ENCODE results near the gene PTGES3. TPM values are rescaled to one million over a fixed set of nuclear protein-coding genes. Genes with fewer than 3 reads are reported as not detected.

Gene PTGES3
- total and polyA plus RNA-seq, 4 donors: 65.0 to 94.1 (median 81.3) TPM

DNA sequence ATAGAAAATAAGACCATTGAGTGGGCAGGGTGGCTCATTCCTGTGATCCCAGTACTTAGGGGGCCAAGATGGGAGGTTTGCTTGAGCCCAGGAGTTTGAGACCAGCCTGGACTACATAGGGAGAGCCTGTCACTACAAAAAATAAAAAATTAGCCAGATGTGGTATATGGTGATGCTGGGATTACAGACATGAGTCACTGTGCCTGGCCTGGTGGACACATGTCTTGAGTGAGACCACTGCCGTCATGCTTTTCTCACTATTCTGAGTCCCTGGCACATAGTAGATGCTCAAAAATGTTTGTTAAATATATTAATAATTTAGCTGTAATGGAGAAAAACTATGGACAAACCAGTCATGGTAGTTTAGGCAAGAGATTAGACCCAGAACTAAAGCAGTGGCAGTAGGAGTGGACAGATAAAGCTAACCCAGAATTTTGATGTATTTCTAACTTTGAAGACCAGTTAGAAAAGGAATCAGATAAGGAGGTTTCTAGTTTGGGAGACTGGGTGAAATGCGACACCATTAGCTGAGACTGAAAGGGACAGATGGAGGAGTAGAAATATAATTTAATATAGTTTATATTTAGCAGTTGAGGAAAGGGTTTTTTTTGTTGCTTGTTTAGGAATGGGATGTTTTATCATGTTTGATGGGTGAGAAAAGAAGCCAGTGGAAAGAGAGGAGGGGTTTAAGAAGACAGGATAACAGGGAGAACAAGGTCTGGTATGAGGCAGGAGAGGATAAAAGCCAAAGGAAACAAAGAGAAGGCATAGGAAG is 7.4 kb upstream of the PTGES3 start:
- no peak for DNase-seq (ENCODE audit: low spot score)
- Histone ChIP-seq H3K9me3 (ENCODE audit: control insufficient read depth in 4 of 4, low read length in 3 of 4) (no peaks in the 10 kb centered on the region), H3K9ac (ENCODE audit: low read depth in 1 of 2, low read length in 2 of 2) (no peak overlapping the region), H3K4me1 (ENCODE audit: control insufficient read depth in 4 of 4, insufficient read depth in 4 of 4, low read length in 3 of 4) (no peaks in the 10 kb centered on the region), H3K27ac (ENCODE audit: low read depth in 1 of 2, low read length in 2 of 2) (no peak overlapping the region), H3K27me3 (ENCODE audit: control insufficient read depth in 4 of 4, insufficient read depth in 4 of 4, low read length in 3 of 4) (no peaks in the 10 kb centered on the region), H3K4me3 (ENCODE audit: low read depth in 1 of 3, low read length in 3 of 3) (no peak overlapping the region), H3K36me3 (ENCODE audit: control insufficient read depth in 4 of 4, insufficient read depth in 3 of 4, low read depth in 1 of 4, low read length in 3 of 4) (no peaks in the 10 kb centered on the region)
- WGBS: 88% methylated on average over 2 of the region's 2 CpGs
- TF ChIP-seq TAF1 (conservative IDR thresholded peaks at IDR 0.05): no peak
- TF ChIP-seq, protein P1, sequence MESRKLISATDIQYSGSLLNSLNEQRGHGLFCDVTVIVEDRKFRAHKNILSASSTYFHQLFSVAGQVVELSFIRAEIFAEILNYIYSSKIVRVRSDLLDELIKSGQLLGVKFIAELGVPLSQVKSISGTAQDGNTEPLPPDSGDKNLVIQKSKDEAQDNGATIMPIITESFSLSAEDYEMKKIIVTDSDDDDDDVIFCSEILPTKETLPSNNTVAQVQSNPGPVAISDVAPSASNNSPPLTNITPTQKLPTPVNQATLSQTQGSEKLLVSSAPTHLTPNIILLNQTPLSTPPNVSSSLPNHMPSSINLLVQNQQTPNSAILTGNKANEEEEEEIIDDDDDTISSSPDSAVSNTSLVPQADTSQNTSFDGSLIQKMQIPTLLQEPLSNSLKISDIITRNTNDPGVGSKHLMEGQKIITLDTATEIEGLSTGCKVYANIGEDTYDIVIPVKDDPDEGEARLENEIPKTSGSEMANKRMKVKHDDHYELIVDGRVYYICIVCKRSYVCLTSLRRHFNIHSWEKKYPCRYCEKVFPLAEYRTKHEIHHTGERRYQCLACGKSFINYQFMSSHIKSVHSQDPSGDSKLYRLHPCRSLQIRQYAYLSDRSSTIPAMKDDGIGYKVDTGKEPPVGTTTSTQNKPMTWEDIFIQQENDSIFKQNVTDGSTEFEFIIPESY (IDR thresholded peaks at IDR 0.05): no peak
- no peak for TF ChIP-seq YY1 (IDR thresholded peaks at IDR 0.05)
- TF ChIP-seq FOXA2 (IDR thresholded peaks at IDR 0.05): no peak
- TF ChIP-seq HNF4G (IDR thresholded peaks at IDR 0.05): no peak
- TF ChIP-seq, protein P2, sequence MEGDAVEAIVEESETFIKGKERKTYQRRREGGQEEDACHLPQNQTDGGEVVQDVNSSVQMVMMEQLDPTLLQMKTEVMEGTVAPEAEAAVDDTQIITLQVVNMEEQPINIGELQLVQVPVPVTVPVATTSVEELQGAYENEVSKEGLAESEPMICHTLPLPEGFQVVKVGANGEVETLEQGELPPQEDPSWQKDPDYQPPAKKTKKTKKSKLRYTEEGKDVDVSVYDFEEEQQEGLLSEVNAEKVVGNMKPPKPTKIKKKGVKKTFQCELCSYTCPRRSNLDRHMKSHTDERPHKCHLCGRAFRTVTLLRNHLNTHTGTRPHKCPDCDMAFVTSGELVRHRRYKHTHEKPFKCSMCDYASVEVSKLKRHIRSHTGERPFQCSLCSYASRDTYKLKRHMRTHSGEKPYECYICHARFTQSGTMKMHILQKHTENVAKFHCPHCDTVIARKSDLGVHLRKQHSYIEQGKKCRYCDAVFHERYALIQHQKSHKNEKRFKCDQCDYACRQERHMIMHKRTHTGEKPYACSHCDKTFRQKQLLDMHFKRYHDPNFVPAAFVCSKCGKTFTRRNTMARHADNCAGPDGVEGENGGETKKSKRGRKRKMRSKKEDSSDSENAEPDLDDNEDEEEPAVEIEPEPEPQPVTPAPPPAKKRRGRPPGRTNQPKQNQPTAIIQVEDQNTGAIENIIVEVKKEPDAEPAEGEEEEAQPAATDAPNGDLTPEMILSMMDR (IDR thresholded peaks at IDR 0.05; ENCODE audit: low read depth, low read length, missing input control): no peak
- no peak for TF ChIP-seq EGR1 (IDR thresholded peaks at IDR 0.05; ENCODE audit: low read depth in 2 of 2)
- TF ChIP-seq JUND (IDR thresholded peaks at IDR 0.05): no peak
- TF ChIP-seq FOXA1 (IDR thresholded peaks at IDR 0.05): no peak
- TF ChIP-seq, protein P3, sequence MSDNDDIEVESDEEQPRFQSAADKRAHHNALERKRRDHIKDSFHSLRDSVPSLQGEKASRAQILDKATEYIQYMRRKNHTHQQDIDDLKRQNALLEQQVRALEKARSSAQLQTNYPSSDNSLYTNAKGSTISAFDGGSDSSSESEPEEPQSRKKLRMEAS (IDR thresholded peaks at IDR 0.05): no peak
- no peak for TF ChIP-seq SP1 (IDR thresholded peaks at IDR 0.05)
- TF ChIP-seq RAD21 (IDR thresholded peaks at IDR 0.05): no peak
- TF ChIP-seq, protein P4, sequence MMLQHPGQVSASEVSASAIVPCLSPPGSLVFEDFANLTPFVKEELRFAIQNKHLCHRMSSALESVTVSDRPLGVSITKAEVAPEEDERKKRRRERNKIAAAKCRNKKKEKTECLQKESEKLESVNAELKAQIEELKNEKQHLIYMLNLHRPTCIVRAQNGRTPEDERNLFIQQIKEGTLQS (IDR thresholded peaks at IDR 0.05): no peak
- no peak for TF ChIP-seq NR2F2 (IDR thresholded peaks at IDR 0.05)
- no peak for TF ChIP-seq HNF4A (conservative IDR thresholded peaks at IDR 0.05)
- TF ChIP-seq, protein P5, sequence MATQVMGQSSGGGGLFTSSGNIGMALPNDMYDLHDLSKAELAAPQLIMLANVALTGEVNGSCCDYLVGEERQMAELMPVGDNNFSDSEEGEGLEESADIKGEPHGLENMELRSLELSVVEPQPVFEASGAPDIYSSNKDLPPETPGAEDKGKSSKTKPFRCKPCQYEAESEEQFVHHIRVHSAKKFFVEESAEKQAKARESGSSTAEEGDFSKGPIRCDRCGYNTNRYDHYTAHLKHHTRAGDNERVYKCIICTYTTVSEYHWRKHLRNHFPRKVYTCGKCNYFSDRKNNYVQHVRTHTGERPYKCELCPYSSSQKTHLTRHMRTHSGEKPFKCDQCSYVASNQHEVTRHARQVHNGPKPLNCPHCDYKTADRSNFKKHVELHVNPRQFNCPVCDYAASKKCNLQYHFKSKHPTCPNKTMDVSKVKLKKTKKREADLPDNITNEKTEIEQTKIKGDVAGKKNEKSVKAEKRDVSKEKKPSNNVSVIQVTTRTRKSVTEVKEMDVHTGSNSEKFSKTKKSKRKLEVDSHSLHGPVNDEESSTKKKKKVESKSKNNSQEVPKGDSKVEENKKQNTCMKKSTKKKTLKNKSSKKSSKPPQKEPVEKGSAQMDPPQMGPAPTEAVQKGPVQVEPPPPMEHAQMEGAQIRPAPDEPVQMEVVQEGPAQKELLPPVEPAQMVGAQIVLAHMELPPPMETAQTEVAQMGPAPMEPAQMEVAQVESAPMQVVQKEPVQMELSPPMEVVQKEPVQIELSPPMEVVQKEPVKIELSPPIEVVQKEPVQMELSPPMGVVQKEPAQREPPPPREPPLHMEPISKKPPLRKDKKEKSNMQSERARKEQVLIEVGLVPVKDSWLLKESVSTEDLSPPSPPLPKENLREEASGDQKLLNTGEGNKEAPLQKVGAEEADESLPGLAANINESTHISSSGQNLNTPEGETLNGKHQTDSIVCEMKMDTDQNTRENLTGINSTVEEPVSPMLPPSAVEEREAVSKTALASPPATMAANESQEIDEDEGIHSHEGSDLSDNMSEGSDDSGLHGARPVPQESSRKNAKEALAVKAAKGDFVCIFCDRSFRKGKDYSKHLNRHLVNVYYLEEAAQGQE (IDR thresholded peaks at IDR 0.05): no peak
- no peak for TF ChIP-seq GABPA (IDR thresholded peaks at IDR 0.05 in 1 of 2, conservative IDR thresholded peaks at IDR 0.05 in 1 of 2)
- TF ChIP-seq RXRA (IDR thresholded peaks at IDR 0.05): no peak

Data from liver (tissue), 9 donors.